IMR-90 (cell line): ENCODE results near the gene FBXW8. TPM values are rescaled to one million over a fixed set of nuclear protein-coding genes. Genes with fewer than 3 reads are reported as not detected.

Experiments
- ATAC-seq: fragments of 200-7000 bp; cut with Tn5 transposase; 2 replicates; pipeline ENCODE4 v1.9.1; 2020; ENCODE audit warnings: low read depth, mild to moderate bottlenecking, moderate library complexity
- BruUV-seq: library from RNA; stranded (reverse); fragments of 400-500 nt; replicated peaks from 2 replicates; lab custom pipeline; 2021; lab: Mats Ljungman, UMichigan
- CTCF ChIA-PET: fragments of 300-600 bp; formaldehyde crosslinking; extraction: SDS; loops from one replicate; lab custom pipeline; 2021; ENCODE audit warnings: antibody characterized with exemption; lab: Yijun Ruan, JAX
- POLR2A ChIA-PET: fragments of 300-600 bp; sonication (Branson Sonifier 250); formaldehyde crosslinking; loops from one replicate; lab custom pipeline; 2022; ENCODE audit warnings: antibody characterized with exemption; ENCODE audit not compliant: unreplicated experiment; lab: Charles Lee
- DNase-seq: peaks from one replicate; pipeline ENCODE4 v3.0.0; 2013
- H2AFZ ChIP-seq: replicated peaks from 2 replicates; pipeline ENCODE3; 2013; ENCODE audit warnings: low read length, mild to moderate bottlenecking; ENCODE audit not compliant: poor library complexity
- H2AK5ac ChIP-seq: 2 replicates; pipeline ENCODE4 v1.6.1; 2013; ENCODE audit warnings: low read depth, low read length, inconsistent platforms
- H2AK9ac ChIP-seq: replicated peaks from 2 replicates; pipeline ENCODE3; 2013; ENCODE audit warnings: mild to moderate bottlenecking, low read depth, low read length, moderate library complexity; ENCODE audit not compliant: poor library complexity
- H2BK120ac ChIP-seq: 2 replicates; pipeline ENCODE4 v1.6.1; 2013; ENCODE audit warnings: low read depth, low read length, inconsistent platforms
- H2BK15ac ChIP-seq: 3 replicates; pipeline ENCODE4 v1.6.1; 2013; ENCODE audit warnings: low read depth, low read length, inconsistent platforms
- H2BK20ac ChIP-seq: 2 replicates; pipeline ENCODE4 v1.6.1; 2013; ENCODE audit warnings: low read depth, mild to moderate bottlenecking, inconsistent platforms, low read length, moderate library complexity
- H2BK5ac ChIP-seq: 2 replicates; pipeline ENCODE4 v1.6.1; 2013; ENCODE audit warnings: mild to moderate bottlenecking, low read depth, low read length, inconsistent platforms; ENCODE audit not compliant: poor library complexity, severe bottlenecking
- H3K14ac ChIP-seq: replicated peaks from 2 replicates; pipeline ENCODE4 v1.6.1; 2013; ENCODE audit warnings: low read depth, low read length, inconsistent platforms
- H3K18ac ChIP-seq: 2 replicates; pipeline ENCODE4 v1.6.1; 2013; ENCODE audit warnings: low read depth, low read length, control low read depth
- H3K23ac ChIP-seq: 2 replicates; pipeline ENCODE4 v1.6.1; 2013; ENCODE audit warnings: low read depth, low read length, inconsistent platforms
- H3K27ac ChIP-seq: 2 replicates; pipeline ENCODE4 v1.5.1; 2013; ENCODE audit warnings: mild to moderate bottlenecking, control low read depth, low read length; ENCODE audit not compliant: insufficient read depth
- H3K27me3 ChIP-seq: 2 replicates; pipeline ENCODE4 v1.6.1; 2013; ENCODE audit warnings: low read length; ENCODE audit not compliant: control insufficient read depth, insufficient read depth
- H3K36me3 ChIP-seq: 2 replicates; pipeline ENCODE4 v1.6.1; 2013; ENCODE audit warnings: low read length, mixed read lengths; ENCODE audit not compliant: control insufficient read depth, insufficient read depth
- H3K4ac ChIP-seq: 2 replicates; pipeline ENCODE4 v1.6.1; 2013; ENCODE audit warnings: low read depth, low read length, inconsistent platforms
- H3K4me1 ChIP-seq: 2 replicates; pipeline ENCODE4 v1.6.1; 2013; ENCODE audit warnings: low read length, mixed read lengths; ENCODE audit not compliant: control insufficient read depth, insufficient read depth
- H3K4me2 ChIP-seq: 2 replicates; pipeline ENCODE4 v1.6.1; 2013; ENCODE audit warnings: low read depth, mild to moderate bottlenecking, control low read depth, low read length, moderate library complexity
- H3K4me3 ChIP-seq: 2 replicates; pipeline ENCODE4 v1.5.1; 2013; ENCODE audit warnings: low read depth, mild to moderate bottlenecking, control low read depth, low read length, moderate library complexity; ENCODE audit not compliant: insufficient read depth
- H3K56ac ChIP-seq: 2 replicates; pipeline ENCODE4 v1.6.1; 2013; ENCODE audit warnings: low read length, inconsistent platforms; ENCODE audit not compliant: insufficient read depth; ENCODE audit errors: extremely low read depth
- H3K79me1 ChIP-seq, 2 experiments: 2 replicates each; pipeline ENCODE4 v1.6.1; 2013; ENCODE audit warnings: low read length in 2 of 2, inconsistent platforms in 1 of 2, low read depth in 1 of 2
- H3K9ac ChIP-seq: 2 replicates; pipeline ENCODE4 v1.6.1; 2013; ENCODE audit warnings: low read depth, low read length, control low read depth
- H3K9me1 ChIP-seq: 2 replicates; pipeline ENCODE4 v1.6.1; 2013; ENCODE audit warnings: low read length, inconsistent platforms; ENCODE audit not compliant: insufficient read depth
- H3K9me3 ChIP-seq: 2 replicates; pipeline ENCODE4 v1.6.1; 2013; ENCODE audit warnings: low read length; ENCODE audit not compliant: control insufficient read depth, insufficient read depth
- H4K20me1 ChIP-seq: 2 replicates; pipeline ENCODE4 v1.6.1; 2013; ENCODE audit warnings: low read length, inconsistent platforms; ENCODE audit not compliant: insufficient read depth
- H4K5ac ChIP-seq: 2 replicates; pipeline ENCODE4 v1.6.1; 2013; ENCODE audit warnings: mild to moderate bottlenecking, low read depth, low read length, control low read depth
- H4K8ac ChIP-seq, 2 experiments: 2 replicates each; pipeline ENCODE4 v1.6.1; 2013; ENCODE audit warnings: low read depth in 2 of 2, low read length in 2 of 2, control low read depth in 1 of 2, inconsistent platforms in 1 of 2
- H4K91ac ChIP-seq: 2 replicates; pipeline ENCODE4 v1.6.1; 2013; ENCODE audit warnings: low read depth, low read length, inconsistent platforms; ENCODE audit not compliant: insufficient read depth
- BHLHE40 ChIP-seq: fragments of 150-350 bp; IDR thresholded peaks from 2 replicates; pipeline ENCODE4 v1.6.1; 2016; ENCODE audit warnings: mild to moderate bottlenecking, low read depth, low read length
- FOS ChIP-seq: fragments of 150-350 bp; IDR thresholded peaks from 2 replicates; pipeline ENCODE4 v1.6.1; 2016; ENCODE audit warnings: low read depth, low read length
- MAZ ChIP-seq: IDR thresholded peaks from 2 replicates; pipeline ENCODE4 v1.6.1; 2012; ENCODE audit warnings: low read depth, mild to moderate bottlenecking, low read length, improper control_type of control experiment, moderate library complexity, borderline replicate concordance
- POLR2A ChIP-seq: IDR thresholded peaks from 2 replicates; pipeline ENCODE4 v1.6.1; 2012; ENCODE audit warnings: mild to moderate bottlenecking, low read depth, low read length
- RAD21 ChIP-seq: IDR thresholded peaks from 2 replicates; pipeline ENCODE4 v1.6.1; 2012; ENCODE audit warnings: low read length, improper control_type of control experiment
- RCOR1 ChIP-seq: IDR thresholded peaks from 2 replicates; pipeline ENCODE4 v1.6.1; 2012; ENCODE audit warnings: mild to moderate bottlenecking, low read length, improper control_type of control experiment; ENCODE audit not compliant: insufficient replicate concordance
- SMC3 ChIP-seq: fragments of 150-350 bp; IDR thresholded peaks from 2 replicates; pipeline ENCODE4 v1.6.1; 2016; ENCODE audit warnings: low read depth, mild to moderate bottlenecking, antibody characterized with exemption, low read length, moderate library complexity
- WGBS, 2 experiments: methylation state at CpG; one replicate each; pipeline versions ENCODE4 v1.1.5 to v1.1.7; 2013; ENCODE audit warnings: missing lambda C conversion rate in 2 of 2; ENCODE audit not compliant: insufficient read length in 1 of 2; ENCODE audit errors: extremely low coverage in 2 of 2; 5-methylcytosine and 5-hydroxymethylcytosine counted together
- dilution Hi-C: fragments of 300-500 bp; cut with HindIII; formaldehyde crosslinking; loops from one replicate; pipeline ENCODE4 v1.14.3; 2018; ENCODE audit warnings: low sequenced_read_pairs; ENCODE audit not compliant: unreplicated experiment
- in situ Hi-C: fragments of 300-500 bp; cut with MboI; formaldehyde crosslinking; loops from 3 replicates; pipeline ENCODE4 v1.14.3; 2019; ENCODE audit warnings: low sequenced_read_pairs, inconsistent platforms, mixed read lengths
- intact Hi-C: fragments of 100-400 bp; cut with micrococcal nuclease; formaldehyde crosslinking; loops from 2 replicates; pipeline ENCODE4 v1.10.0; 2022
- polyA plus RNA-seq, 3 experiments: library from polyadenylated mRNA; depleted of rRNA; stranded (reverse); fragments of >200 nt; gene quantifications; 2 replicates each; pipeline ENCODE4 v1.2.3, GENCODE V29; 2012; ENCODE audit warnings: low replicate concordance in 1 of 3
- total RNA-seq: library from RNA; depleted of rRNA; stranded (reverse); fragments of >200 nt; gene quantifications from 2 replicates; pipeline ENCODE4 v1.2.3, GENCODE V29; 2012
- TF ChIP-seq, protein P1 (sequence below): fragments of 150-350 bp; IDR thresholded peaks from 2 replicates; pipeline ENCODE4 v1.6.1; 2017; ENCODE audit warnings: mild to moderate bottlenecking, antibody characterized with exemption, low read length, low read depth
- TF ChIP-seq, protein P2 (sequence below): fragments of 150-350 bp; IDR thresholded peaks from 2 replicates; pipeline ENCODE4 v1.6.1; 2016; ENCODE audit warnings: low read depth, mild to moderate bottlenecking, low read length, moderate library complexity, borderline replicate concordance
- TF ChIP-seq, protein P3 (sequence below): conservative IDR thresholded peaks from 2 replicates; pipeline ENCODE4 v1.5.1; 2012; ENCODE audit warnings: mild to moderate bottlenecking, low read depth, low read length, improper control_type of control experiment

FBXW8 gene
- total and polyA plus RNA-seq, 2 of the 4 experiments (the other 2 are of a cell fraction): 20.3 to 25.8 TPM

GRCh38 chr12:116880213-116880816, 30.4 kb upstream of the FBXW8 start:
- no peak for DNase-seq

More at GRCh38 chr12:116880213-116880816, 30.4 kb upstream of the FBXW8 start:
- Histone ChIP-seq H4K5ac (no peak overlapping the region), H3K4ac (no peak overlapping the region), H2BK5ac (no peak overlapping the region), H3K4me2 (peak overlapping the region; percentile 55), H3K36me3 (no peaks in the 10 kb centered on the region), H4K20me1 (peaks cover 8% of the 10 kb centered on the region; the same call in 1 of the 2 replicates), H3K9ac (no peak overlapping the region), H2AK9ac (peak overlapping the region; percentile 15), H3K4me3 (no peak overlapping the region), H3K18ac (no peak overlapping the region), H3K4me1 (no peaks in the 10 kb centered on the region), H3K79me1 (no peaks in the 10 kb centered on the region), H3K23ac (no peak overlapping the region), H3K27ac (no peak overlapping the region), H3K27me3 (peaks cover 80% of the 10 kb centered on the region), H2AFZ (peak overlapping the region; percentile 78), H4K8ac (no peak overlapping the region), H2AK5ac (no peak overlapping the region), H4K91ac (no peak overlapping the region), H3K56ac (no peak overlapping the region), H3K9me3 (no peaks in the 10 kb centered on the region), H2BK120ac (no peak overlapping the region), H2BK20ac (no peak overlapping the region), H3K9me1 (no peaks in the 10 kb centered on the region), H3K14ac (no peak overlapping the region), H2BK15ac (no peak overlapping the region)
- TF ChIP-seq, protein P1, sequence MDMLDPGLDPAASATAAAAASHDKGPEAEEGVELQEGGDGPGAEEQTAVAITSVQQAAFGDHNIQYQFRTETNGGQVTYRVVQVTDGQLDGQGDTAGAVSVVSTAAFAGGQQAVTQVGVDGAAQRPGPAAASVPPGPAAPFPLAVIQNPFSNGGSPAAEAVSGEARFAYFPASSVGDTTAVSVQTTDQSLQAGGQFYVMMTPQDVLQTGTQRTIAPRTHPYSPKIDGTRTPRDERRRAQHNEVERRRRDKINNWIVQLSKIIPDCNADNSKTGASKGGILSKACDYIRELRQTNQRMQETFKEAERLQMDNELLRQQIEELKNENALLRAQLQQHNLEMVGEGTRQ: no peak
- TF ChIP-seq BHLHE40: no peak
- TF ChIP-seq RAD21: no peak
- TF ChIP-seq, protein P2, sequence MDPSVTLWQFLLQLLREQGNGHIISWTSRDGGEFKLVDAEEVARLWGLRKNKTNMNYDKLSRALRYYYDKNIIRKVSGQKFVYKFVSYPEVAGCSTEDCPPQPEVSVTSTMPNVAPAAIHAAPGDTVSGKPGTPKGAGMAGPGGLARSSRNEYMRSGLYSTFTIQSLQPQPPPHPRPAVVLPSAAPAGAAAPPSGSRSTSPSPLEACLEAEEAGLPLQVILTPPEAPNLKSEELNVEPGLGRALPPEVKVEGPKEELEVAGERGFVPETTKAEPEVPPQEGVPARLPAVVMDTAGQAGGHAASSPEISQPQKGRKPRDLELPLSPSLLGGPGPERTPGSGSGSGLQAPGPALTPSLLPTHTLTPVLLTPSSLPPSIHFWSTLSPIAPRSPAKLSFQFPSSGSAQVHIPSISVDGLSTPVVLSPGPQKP: no peak
- no peak for TF ChIP-seq FOS
- TF ChIP-seq MAZ: no peak
- TF ChIP-seq, protein P3, sequence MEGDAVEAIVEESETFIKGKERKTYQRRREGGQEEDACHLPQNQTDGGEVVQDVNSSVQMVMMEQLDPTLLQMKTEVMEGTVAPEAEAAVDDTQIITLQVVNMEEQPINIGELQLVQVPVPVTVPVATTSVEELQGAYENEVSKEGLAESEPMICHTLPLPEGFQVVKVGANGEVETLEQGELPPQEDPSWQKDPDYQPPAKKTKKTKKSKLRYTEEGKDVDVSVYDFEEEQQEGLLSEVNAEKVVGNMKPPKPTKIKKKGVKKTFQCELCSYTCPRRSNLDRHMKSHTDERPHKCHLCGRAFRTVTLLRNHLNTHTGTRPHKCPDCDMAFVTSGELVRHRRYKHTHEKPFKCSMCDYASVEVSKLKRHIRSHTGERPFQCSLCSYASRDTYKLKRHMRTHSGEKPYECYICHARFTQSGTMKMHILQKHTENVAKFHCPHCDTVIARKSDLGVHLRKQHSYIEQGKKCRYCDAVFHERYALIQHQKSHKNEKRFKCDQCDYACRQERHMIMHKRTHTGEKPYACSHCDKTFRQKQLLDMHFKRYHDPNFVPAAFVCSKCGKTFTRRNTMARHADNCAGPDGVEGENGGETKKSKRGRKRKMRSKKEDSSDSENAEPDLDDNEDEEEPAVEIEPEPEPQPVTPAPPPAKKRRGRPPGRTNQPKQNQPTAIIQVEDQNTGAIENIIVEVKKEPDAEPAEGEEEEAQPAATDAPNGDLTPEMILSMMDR: no peak
- no peak for TF ChIP-seq SMC3
- no peak for TF ChIP-seq RCOR1
- TF ChIP-seq POLR2A: no peak
- dilution Hi-C loops (no loop called here), in situ Hi-C loops (no loop called here), intact Hi-C loops (loop anchor here (2.0 kb wide), 1 partner anchor 30 kb away; the partner anchor contains the start of gene FBXW8)
- ChIA-PET POLR2A (no interaction called here), CTCF (interaction anchor here (0.5 kb wide), 1 partner anchor 328 kb away, joined by 4 read pairs; no protein-coding TSS in a partner anchor)
- no TSS peak for BruUV-seq
- WGBS, 2 experiments: 0% methylated on average over 4 of the region's 21 CpGs; no CpG with 5 or more reads in 1 of the 2 experiments
- no peak for ATAC-seq
